ENCODE measurements around the gene XKR3.

DNA sequence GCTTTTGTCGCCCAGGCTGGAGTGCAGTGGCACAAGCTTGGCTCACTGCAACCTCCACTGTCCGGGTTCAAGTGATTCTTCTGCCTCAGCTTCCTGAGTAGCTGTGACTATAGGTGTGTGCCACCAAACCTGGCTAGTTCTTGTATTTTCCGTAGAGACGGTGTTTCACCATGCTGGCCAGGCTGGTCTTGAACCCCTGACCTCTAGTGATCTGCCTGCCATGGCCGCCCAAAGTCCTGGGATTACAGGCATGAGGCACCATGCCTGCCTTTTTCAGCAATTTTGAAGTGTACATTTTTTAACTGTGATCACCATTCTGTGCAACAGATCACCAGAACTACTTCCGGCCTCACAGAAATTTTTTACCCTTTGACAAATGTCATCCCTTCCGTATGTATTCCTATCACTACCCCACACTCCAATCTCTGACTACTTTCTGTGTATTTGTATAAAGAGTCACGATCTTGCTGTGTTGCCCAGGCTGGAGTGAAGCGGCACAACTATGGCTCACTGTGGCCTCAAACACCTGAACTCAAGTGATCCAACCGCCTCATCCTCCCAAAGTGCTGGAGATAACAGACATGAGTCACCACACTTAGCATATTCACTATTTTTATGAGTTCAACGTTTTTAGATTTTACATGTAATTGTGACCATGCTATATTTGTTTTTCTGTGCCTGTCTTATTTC lies 44.0 kb downstream of the XKR3 start:
- TF ChIP-seq, protein P1, sequence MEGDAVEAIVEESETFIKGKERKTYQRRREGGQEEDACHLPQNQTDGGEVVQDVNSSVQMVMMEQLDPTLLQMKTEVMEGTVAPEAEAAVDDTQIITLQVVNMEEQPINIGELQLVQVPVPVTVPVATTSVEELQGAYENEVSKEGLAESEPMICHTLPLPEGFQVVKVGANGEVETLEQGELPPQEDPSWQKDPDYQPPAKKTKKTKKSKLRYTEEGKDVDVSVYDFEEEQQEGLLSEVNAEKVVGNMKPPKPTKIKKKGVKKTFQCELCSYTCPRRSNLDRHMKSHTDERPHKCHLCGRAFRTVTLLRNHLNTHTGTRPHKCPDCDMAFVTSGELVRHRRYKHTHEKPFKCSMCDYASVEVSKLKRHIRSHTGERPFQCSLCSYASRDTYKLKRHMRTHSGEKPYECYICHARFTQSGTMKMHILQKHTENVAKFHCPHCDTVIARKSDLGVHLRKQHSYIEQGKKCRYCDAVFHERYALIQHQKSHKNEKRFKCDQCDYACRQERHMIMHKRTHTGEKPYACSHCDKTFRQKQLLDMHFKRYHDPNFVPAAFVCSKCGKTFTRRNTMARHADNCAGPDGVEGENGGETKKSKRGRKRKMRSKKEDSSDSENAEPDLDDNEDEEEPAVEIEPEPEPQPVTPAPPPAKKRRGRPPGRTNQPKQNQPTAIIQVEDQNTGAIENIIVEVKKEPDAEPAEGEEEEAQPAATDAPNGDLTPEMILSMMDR (IDR thresholded peaks at IDR 0.05; ENCODE audit: insufficient read depth, low read length), result no peak
- TF ChIP-seq POLR2AphosphoS5 (IDR thresholded peaks at IDR 0.05; ENCODE audit: low read depth), result no peak
- TF ChIP-seq, protein P2, sequence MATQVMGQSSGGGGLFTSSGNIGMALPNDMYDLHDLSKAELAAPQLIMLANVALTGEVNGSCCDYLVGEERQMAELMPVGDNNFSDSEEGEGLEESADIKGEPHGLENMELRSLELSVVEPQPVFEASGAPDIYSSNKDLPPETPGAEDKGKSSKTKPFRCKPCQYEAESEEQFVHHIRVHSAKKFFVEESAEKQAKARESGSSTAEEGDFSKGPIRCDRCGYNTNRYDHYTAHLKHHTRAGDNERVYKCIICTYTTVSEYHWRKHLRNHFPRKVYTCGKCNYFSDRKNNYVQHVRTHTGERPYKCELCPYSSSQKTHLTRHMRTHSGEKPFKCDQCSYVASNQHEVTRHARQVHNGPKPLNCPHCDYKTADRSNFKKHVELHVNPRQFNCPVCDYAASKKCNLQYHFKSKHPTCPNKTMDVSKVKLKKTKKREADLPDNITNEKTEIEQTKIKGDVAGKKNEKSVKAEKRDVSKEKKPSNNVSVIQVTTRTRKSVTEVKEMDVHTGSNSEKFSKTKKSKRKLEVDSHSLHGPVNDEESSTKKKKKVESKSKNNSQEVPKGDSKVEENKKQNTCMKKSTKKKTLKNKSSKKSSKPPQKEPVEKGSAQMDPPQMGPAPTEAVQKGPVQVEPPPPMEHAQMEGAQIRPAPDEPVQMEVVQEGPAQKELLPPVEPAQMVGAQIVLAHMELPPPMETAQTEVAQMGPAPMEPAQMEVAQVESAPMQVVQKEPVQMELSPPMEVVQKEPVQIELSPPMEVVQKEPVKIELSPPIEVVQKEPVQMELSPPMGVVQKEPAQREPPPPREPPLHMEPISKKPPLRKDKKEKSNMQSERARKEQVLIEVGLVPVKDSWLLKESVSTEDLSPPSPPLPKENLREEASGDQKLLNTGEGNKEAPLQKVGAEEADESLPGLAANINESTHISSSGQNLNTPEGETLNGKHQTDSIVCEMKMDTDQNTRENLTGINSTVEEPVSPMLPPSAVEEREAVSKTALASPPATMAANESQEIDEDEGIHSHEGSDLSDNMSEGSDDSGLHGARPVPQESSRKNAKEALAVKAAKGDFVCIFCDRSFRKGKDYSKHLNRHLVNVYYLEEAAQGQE (IDR thresholded peaks at IDR 0.05; ENCODE audit: insufficient replicate concordance, low read depth), result no peak
